Left lung (tissue), 10 donors: Measurements from ENCODE around the gene CLMN. TPM values are rescaled to one million over a fixed set of nuclear protein-coding genes. Genes with fewer than 3 reads are reported as not detected.

ENCODE experiments used
- ATAC-seq: fragments of 200-7000 bp; cut with Tn5 transposase; one replicate; pipeline ENCODE4 v1.9.1; 2020; ENCODE audit warnings: moderate library complexity
- DNase-seq, 4 donors: peaks; one replicate each; pipeline ENCODE4 v3.0.0-alpha.2; 2013 to 2020
- H3K27ac ChIP-seq, 2 donors: fragments of 200-600 bp; sonication (generic) in 1 of 2; one replicate each; pipeline versions ENCODE4 v1.5.0 to v1.8.0; 2020 to 2021
- H3K27me3 ChIP-seq, 2 donors: fragments of 200-600 bp; sonication (generic) in 1 of 2; one replicate each; pipeline versions ENCODE4 v1.5.0 to v1.8.0; 2020 to 2021
- H3K36me3 ChIP-seq, 2 donors: fragments of 200-600 bp; sonication (generic) in 1 of 2; one replicate each; pipeline versions ENCODE4 v1.5.0 to v1.8.0; 2020 to 2021
- H3K4me1 ChIP-seq, 2 donors: fragments of 200-600 bp; one replicate each; pipeline ENCODE4 v1.8.0; 2021
- H3K4me3 ChIP-seq, 2 donors: fragments of 200-600 bp; sonication (generic) in 1 of 2; one replicate each; pipeline versions ENCODE4 v1.5.0 to v1.8.0; 2020 to 2021; ENCODE audit warnings: mild to moderate bottlenecking in 1 of 2
- H3K9me3 ChIP-seq, 2 donors: fragments of 200-600 bp; sonication (generic) in 1 of 2; one replicate each; pipeline versions ENCODE4 v1.5.0 to v1.8.0; 2020 to 2021
- intact Hi-C, 2 donors: fragments of 100-400 bp; cut with DNase I; formaldehyde crosslinking; loops; one replicate each; pipeline versions ENCODE4 v1.11.2 to v1.14.2; 2022
- polyA plus RNA-seq, 6 donors: library from polyadenylated mRNA; unstranded; fragments of 120-200 nt; gene quantifications; one replicate each; pipeline ENCODE4 v1.2.1, GENCODE V29; 2013; ENCODE audit not compliant: insufficient read length in 6 of 6
- total RNA-seq, 2 donors: library from RNA; stranded (reverse); fragmentation: NEBNext Ultra II Directional; extraction: Animal tissue kit (Norgen Biotek cat#: 25700); gene quantifications; one replicate each; pipeline ENCODE4 v1.2.1, GENCODE V29; 2021
- TF ChIP-seq, protein P1 (sequence below), 2 donors: fragments of 200-600 bp; sonication (generic) in 1 of 2; IDR thresholded peaks; one replicate each; pipeline versions ENCODE4 v1.5.0 to v1.8.0; 2021; ENCODE audit warnings: antibody characterized with exemption in 2 of 2
- donor health status: DM: no; HTN: yes; CAD: no.
- donor health status: DM: no; HTN: no; CAD: no.

Gene CLMN
- total and polyA plus RNA-seq, 8 donors: 10.3 to 30.0 (median 12.6) TPM

DNA sequence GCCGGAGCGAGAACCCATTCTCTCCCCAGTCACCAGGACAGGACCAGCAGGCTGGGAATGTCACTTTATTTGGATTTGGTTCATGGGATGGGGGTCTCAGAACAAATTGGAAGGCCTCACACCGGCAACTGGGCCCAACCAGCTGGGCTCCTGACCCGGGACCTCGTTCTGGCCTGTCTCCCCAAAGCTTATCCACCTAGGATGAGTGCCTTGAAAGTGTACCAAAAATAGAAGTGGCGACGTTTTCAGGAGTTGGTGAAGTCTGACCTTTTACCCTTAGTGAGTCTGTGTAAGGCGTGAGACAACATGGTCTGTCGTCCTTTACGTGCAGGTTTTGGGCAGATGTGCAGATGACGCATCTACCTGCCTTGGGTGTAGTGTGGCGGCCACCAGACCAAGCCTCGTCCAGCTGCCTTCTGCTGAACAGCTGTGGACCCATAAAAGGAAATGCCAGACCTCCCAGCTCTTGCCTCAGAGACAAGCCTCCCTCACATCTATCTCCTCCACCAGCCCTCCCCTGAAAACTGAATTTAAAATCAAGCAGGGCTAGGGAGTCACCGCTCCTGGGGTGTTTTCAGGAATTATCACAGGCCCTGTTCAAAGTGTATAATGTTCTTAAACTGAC, 36.6 kb upstream of the CLMN start:
- intact Hi-C loops: no loop called here
- TF ChIP-seq, protein P1, sequence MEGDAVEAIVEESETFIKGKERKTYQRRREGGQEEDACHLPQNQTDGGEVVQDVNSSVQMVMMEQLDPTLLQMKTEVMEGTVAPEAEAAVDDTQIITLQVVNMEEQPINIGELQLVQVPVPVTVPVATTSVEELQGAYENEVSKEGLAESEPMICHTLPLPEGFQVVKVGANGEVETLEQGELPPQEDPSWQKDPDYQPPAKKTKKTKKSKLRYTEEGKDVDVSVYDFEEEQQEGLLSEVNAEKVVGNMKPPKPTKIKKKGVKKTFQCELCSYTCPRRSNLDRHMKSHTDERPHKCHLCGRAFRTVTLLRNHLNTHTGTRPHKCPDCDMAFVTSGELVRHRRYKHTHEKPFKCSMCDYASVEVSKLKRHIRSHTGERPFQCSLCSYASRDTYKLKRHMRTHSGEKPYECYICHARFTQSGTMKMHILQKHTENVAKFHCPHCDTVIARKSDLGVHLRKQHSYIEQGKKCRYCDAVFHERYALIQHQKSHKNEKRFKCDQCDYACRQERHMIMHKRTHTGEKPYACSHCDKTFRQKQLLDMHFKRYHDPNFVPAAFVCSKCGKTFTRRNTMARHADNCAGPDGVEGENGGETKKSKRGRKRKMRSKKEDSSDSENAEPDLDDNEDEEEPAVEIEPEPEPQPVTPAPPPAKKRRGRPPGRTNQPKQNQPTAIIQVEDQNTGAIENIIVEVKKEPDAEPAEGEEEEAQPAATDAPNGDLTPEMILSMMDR (IDR thresholded peaks at IDR 0.05): no peak
- H3K36me3 ChIP-seq: no peaks in the 10 kb centered on the region
- peaks cover 0 to 14% of the 10 kb centered on the region in 2 donors for H3K9me3 ChIP-seq
- H3K27ac ChIP-seq: no peak overlapping the region
- ATAC-seq (no peak), DNase-seq (no peak)
- H3K4me3 ChIP-seq: no peak overlapping the region
- peaks cover 8 to 21% of the 10 kb centered on the region in 2 donors for H3K27me3 ChIP-seq
- peaks cover 0 to 4% of the 10 kb centered on the region in 2 donors for H3K4me1 ChIP-seq

DNA sequence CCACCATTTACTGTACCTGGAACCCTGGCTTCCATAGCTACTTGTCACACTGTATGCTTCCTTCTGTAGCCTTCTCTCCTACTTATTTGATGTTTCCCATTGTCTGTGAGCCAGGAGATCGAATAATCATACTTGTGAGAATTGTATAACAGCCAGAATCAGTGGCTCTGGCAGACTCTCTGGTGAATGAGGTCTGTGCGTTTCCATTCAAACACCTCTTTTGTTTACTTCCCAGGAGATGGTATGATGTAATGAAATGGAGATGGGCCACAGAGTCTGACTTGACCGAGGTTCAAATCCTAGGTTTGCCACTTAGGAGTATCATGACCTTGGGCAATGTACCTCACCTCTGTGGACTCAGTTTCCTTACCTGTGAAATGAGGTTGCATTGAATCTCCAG, 35.7 kb upstream of the CLMN start:
- H3K27me3 ChIP-seq: peaks cover 3 to 12% of the 10 kb centered on the region in 2 donors

DNA sequence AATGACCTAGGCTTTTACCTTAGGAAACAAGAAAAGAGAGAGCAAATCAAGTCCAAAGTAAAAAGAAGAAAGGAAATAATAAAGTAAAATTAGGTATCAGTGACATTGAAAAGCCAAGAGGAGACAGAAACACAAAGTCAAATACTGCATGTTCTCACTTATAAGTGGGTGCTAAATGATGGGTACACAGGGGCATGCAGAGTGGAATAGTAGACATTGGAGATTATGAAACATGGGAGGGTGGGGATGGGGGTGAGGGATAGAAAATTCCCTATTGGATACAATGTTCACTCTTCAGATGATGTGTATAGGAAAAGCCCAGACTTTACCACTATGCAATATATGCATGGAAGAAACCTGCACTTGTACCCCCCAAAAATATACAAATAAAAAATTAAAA, 35.1 kb upstream of the CLMN start:
- intact Hi-C loops: no loop called here
- TF ChIP-seq, protein P1 (IDR thresholded peaks at IDR 0.05): no peak
- no peak for DNase-seq
- Histone ChIP-seq H3K27ac (no peak overlapping the region), H3K4me3 (no peak overlapping the region), H3K36me3 (no peaks in the 10 kb centered on the region), H3K27me3 (peaks cover 0 to 6% of the 10 kb centered on the region in 2 donors), H3K9me3 (peaks cover 0 to 14% of the 10 kb centered on the region in 2 donors), H3K4me1 (no peaks in the 10 kb centered on the region)
- ATAC-seq: no peak

More for the DNA sequence above, 35.7 kb upstream of the CLMN start:
- no peak overlapping the region for H3K4me3 ChIP-seq
- peaks cover 0 to 4% of the 10 kb centered on the region in 2 donors for H3K4me1 ChIP-seq
- intact Hi-C loops: no loop called here
- DNase-seq (no peak), ATAC-seq (no peak)
- peaks cover 0 to 14% of the 10 kb centered on the region in 2 donors for H3K9me3 ChIP-seq
- no peaks in the 10 kb centered on the region for H3K36me3 ChIP-seq
- no peak overlapping the region for H3K27ac ChIP-seq
- TF ChIP-seq, protein P1 (IDR thresholded peaks at IDR 0.05): no peak

DNA sequence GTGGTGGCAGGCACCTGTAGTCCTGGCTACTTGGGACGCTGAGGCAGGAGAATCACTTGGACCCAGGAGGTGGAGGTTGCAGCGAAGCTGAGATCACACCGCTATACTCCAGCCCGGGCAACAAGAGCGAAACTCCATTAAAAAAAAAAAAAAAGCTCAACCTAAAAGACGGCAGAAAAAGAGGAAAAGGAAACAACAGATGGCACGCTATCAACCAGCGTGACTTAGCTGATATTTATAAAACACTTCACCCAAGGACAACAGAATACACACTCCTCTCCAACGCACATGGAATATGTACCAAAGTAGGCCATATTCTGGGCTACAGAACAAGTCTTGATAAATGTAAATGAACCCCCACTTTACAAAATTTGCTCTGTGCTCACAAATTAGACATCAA, 34.0 kb upstream of the CLMN start:
- H3K9me3 ChIP-seq: peaks cover 0 to 14% of the 10 kb centered on the region in 2 donors
- no peak for DNase-seq
- intact Hi-C loops: no loop called here
- no peaks in the 10 kb centered on the region for H3K4me1 ChIP-seq
- no peaks in the 10 kb centered on the region for H3K36me3 ChIP-seq
- H3K4me3 ChIP-seq: no peak overlapping the region
- TF ChIP-seq, protein P1 (IDR thresholded peaks at IDR 0.05): no peak
- no peak for ATAC-seq
- H3K27me3 ChIP-seq: no peaks in the 10 kb centered on the region
- no peak overlapping the region for H3K27ac ChIP-seq

DNA sequence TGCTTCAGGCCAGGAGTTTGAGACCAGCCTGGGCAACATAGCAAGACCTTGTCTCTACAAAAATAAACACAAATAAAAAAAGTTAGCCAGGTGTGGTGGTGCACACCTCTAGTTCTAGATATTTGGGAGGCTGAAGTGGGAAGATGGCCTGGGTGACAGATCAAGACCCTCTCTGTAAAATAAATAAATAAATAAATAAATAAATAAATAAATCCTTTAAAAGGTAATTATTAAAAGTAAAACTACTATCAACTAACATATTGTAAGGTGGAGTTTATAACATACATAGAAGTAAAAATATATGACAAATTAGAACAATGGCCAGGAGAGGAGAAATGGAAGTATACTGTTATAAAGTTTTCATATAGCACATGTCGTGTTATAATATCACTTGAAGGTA, 33.3 kb upstream of the CLMN start:
- TF ChIP-seq, protein P1 (IDR thresholded peaks at IDR 0.05): no peak
- DNase-seq (no peak), ATAC-seq (no peak)
- Histone ChIP-seq H3K4me3 (no peak overlapping the region), H3K9me3 (peaks cover 0 to 14% of the 10 kb centered on the region in 2 donors), H3K27ac (no peak overlapping the region), H3K36me3 (no peaks in the 10 kb centered on the region), H3K4me1 (no peaks in the 10 kb centered on the region), H3K27me3 (no peaks in the 10 kb centered on the region)
- intact Hi-C loops: no loop called here
